ENCODE data around the gene ITSN1.

The ITSN1 gene

GRCh38 chr21:33733601-33734000, 91.3 kb downstream of the ITSN1 start:
- DNase-seq, result peak; percentile 43 to 55 (median 49)

DNA sequence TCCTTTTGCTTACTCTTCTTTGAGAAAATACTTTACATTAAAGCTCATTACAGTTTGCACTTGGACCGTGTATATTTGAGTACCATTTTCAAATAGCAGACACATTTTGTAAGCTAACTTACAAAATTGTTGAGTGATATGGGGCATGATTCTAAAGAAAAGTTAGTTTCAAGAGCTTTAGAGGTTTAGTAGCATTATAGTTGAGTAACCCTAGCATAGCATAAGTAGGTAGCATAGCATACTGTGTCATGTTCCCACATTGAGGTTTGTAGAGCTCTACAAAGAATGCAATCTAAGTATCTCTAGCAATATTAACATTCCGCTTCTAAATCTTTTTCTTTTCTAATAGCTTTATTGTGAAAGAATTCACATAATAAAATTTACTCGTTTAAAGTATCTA, 92.0 kb downstream of the ITSN1 start:
- DNase-seq, result peak in 1 of 3 donors; percentile 5

DNA sequence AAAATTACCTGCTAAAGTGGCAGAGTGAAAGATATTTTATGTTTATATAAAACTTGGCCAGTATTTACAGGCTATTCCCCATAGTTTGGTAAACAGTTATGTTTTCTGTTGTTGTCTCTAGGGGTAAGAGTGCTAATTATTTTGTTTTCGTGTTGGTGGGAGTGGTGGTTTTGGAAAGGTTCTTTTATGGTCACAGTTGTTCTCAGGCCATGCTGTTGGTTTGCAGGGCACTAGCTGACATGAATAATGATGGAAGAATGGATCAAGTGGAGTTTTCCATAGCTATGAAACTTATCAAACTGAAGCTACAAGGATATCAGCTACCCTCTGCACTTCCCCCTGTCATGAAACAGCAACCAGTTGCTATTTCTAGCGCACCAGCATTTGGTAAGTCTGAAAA, 92.5 kb downstream of the ITSN1 start:
- DNase-seq, result no peak

GRCh38 chr21:33736569-33736968, 94.3 kb downstream of the ITSN1 start:
- peak in 1 of 3 donors; percentile 10 for DNase-seq

- DNase-seq, result no peak
Observed at GRCh38 chr21:33739701-33740100, 97.4 kb downstream of the ITSN1 start.

DNA sequence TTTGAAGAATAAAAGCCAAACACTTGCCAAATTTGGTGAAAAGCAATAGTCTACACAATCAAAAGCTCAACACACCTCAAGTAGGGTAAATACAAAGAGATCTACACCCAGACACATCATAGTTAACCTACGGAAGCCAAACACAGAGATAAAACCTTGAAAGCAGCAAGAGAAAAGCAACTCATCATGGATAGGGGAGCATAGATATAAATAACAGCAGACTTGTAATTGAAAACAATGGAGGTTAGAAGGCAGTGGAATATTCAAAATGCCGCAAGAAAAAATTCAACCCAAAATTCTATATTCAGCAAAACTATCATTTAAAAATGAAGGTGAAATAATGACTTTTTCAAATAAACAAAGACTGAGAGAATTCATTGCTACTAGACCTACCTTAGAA, 105.1 kb downstream of the ITSN1 start:
- DNase-seq, result no peak

- no peak for DNase-seq
Observed at GRCh38 chr21:33748903-33749302, 106.6 kb downstream of the ITSN1 start.

DNA sequence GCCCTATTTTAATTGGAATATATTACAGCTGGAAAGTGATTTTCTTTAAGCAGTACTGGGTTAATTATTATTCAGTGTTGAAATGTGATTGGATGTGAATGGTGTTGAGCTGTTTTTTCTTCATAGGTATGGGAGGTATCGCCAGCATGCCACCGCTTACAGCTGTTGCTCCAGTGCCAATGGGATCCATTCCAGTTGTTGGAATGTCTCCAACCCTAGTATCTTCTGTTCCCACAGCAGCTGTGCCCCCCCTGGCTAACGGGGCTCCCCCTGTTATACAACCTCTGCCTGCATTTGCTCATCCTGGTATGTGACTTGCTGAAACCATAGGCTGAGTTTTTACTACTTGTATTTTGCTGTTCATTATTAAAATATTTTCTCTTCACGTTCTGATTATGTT, 107.7 kb downstream of the ITSN1 start:
- DNase-seq, result no peak

DNA sequence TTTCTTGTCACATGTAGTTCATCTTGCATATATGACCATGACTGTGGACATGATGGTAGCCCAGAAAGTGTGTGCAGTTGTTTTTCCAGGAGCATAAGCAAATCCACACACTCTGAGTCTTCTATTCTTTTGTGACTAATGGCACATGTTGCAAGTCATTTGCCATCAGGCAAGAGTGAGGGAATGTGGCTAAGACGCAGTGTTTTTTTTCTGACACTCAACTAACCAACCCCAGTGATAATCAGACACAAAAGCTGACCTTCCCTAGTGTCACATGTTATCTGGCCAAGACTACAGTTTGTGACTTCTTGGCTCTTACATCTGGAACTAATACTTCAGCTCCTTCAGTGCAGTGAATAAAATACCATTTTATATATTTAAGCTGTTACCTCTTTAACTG, 108.8 kb downstream of the ITSN1 start:
- DNase-seq, result no peak

DNA sequence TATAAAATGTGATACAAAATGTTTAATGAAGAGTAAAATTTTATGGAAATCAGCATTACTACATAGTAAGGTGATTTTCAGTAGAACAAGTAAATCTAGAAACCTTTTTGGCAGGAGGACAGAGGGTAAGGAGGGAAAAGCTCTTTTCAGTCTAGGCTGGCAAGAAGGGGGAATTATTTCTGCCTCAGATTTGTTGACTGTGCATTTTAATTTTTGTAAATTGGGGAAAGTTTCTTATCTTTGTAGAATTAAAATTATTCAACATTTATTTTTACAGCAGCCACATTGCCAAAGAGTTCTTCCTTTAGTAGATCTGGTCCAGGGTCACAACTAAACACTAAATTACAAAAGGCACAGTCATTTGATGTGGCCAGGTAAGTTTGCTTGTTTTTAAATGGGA, 109.2 kb downstream of the ITSN1 start:
- DNase-seq, result no peak

DNA sequence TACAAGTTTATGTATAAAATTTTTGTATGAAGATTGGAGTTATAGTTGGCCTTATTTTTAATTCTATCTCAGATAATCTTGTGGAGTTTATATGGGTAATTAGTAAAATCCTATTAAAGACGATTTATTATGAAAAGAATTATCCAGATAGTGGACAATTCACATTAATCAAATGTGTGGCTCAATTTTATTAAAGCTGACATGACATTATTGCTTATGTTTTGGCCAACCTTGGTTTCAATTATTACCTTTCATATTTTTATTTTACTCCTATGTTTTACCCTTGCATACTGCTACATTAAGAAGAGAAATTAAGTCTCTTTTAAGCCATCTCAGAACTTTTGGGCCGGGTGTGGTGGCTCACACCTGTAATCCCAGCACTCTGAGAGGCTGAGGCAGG, 110.0 kb downstream of the ITSN1 start:
- DNase-seq, result no peak

DNA sequence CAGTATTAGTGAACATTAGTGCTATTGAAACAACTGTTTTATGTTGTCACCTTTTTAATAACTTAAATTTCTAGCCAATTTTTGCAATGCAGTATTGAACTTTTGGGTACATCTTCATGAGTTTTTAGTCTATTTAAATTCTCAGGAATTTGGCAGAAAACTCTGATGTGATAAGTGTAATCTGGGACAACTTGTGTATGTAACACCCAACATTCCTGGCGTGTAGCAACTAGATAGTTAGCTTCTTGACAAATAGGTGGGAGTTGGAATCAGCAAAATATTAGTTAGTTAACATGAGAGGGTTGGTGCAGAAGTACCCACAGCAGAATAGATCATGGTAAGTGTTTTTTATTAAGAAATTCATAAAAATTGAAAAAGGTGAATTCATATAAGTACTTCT, 111.6 kb downstream of the ITSN1 start:
- no peak for DNase-seq

DNA sequence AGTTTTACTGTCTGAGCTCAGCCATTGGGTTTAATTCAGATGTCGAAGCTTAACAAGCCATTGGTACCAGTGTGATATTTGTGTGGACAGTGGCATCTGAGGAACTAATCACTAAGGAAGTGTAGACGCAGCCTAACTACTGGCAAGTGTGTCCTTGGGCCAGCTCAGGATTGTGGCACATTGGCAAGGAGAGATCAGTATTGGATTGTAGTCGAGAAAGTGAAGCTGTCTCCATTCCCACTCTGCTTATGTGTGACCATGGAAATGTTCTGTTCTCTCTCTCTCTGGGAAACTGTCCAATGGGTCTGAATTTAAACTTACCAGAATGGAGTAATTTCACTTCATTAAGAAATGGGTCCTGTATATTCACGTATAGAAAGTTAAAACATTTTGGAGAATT, 112.2 kb downstream of the ITSN1 start:
- no peak for DNase-seq

DNA sequence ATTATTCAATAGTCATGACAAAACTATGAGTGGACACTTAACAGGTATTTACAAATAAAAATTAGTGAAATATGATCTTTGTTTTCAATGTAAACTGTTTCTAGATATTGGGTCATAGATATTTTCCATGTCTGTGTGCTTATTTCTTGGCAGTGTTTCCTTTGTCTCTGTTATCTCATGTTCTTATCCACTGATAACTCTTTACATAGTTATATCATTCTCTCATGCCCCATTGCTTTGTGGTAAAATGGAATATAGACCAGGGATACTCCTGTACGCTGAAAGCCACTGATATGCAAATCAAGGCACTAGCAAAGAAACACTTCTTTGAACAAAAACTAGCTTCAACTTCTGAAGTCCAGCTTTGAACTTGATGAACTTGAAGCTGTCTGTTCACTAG, 113.1 kb downstream of the ITSN1 start:
- no peak for DNase-seq

DNA sequence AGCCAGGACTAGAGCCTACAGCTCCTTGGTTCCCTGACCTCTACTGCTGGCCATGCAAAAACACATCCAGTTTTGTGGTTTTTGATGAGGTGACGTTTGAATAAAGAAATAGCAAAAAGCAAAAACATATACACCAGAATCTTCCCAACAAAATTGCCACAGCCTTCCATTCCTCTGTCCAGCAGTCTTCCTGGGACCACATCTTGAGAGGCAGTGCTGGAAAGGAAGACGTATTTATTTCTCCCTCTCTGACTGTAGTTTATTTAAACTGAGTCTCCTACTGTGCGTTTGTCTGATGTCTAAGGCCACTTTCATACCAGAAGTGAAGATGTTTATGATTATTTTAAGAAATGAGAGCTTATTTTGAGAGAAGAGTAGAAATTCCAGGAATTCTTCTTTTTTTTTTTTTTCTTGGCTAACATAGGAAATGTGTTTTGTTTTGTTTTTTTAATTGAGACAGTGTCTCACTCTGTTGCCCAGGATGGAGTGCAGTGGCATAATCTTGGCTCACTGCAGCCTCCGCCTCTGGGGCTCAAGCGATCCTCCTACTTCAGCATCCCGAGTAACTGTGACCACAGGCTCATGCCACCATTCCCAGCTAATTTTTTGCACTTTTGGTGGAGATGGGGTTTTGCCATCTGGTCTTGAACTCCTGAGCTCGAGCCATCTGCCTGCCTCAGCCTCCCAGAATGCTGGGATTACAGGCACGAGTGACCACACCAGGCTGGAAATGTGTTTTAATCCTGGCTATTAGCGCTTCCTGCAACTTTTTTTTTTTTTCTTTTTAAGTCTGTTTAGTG, 118.5 kb downstream of the ITSN1 start:
- no peak for DNase-seq

DNA sequence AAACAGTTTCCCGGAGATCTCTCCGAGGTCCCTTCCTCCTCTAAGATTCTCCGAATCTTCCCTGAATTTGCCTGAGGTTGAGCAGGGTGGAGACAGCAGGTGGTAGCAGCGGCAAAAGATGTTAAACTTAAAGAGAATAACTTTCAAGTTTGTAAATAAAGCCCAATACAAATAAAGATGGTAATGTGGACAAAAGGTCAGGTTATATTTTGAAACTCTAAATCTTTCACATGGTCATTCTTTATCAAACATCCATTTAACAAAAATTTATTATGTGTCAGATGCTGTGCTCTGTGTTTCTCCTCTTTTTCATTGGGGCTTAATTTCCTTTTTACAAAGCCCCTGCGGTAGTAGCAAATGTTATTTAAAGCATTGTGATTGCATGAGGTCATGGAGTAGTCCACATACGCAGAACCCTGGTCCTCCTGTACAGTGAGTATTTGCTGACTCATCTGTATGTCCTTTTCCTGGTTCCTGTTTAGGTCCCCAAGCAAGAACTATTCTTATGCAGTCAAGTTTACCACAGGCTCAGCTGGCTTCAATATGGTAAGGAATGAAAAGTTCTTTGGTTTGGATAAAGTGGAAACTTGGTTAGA, 119.2 kb downstream of the ITSN1 start:
- DNase-seq, result peak; percentile 65 to 83 (median 78)

DNA sequence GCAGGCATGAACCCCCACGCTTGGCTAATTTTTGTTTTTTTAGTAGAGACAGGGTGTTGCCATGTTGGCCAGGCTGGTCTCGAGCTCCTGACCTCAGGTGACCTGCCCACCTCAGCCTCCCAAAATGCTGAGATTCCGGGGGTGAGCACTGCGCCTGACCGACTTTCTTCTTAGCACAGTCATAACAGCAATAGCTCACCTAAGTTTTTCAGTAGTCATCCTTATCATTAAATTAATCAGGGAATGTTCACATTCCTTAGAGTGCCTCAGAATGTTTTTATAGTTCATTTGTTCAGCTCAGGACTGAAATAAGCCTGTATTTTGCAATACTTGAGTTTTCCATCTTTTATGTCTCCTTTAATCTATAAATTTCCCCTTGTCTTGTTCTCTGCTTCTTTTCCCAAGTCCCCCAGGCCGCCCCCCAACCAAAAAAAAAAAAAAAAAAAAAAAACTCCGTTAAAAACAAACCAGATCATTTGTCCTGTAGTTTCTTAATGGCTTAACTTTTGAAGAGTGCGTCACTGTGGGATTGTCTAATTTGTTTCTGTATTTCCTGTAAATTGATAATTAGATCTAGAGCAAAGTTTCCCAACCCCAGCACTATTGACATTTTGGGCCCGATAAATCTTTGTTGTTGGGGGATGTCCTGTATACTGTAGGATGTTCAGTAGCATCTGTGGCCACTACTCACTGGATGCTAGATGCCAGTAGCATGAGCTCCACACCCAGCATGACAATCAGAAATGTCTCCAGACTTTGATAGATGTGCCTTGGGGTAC, 120.7 kb downstream of the ITSN1 start:
- no peak for DNase-seq

DNA sequence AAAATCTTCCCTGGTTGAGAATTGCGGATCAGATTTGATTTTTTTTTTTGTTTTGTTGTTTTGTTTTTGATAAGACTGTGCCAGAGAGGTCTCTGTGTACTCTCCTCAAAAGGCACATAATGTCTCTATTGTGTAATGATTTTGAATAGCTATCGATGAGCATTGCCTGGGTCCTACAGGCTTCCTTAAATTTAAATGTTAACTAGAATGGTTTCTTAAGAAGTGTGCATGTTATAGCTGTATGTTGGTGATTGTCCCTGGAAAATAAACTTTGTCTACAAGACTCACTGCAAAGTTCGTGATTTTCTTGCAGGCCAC, 121.2 kb downstream of the ITSN1 start:
- DNase-seq, result no peak

DNA sequence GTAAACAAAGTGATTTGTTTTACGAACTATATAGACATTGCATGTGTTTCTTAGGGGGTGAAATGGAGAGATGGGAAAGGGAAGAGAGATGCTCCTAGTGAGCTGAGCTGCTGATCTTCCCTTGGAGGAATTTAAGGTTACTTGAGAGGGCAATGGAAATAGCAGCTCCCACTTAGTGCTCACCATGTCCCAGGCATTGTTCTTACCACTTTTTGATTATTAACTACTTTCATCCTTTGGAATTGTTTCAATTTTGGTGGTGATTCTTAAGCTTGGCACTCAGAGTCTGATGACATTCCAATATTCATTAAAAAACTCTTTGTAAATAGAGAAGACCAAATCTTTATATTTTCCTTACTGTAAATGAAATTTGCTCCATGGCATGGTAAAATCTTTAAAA, 124.9 kb downstream of the ITSN1 start:
- no peak for DNase-seq

DNA sequence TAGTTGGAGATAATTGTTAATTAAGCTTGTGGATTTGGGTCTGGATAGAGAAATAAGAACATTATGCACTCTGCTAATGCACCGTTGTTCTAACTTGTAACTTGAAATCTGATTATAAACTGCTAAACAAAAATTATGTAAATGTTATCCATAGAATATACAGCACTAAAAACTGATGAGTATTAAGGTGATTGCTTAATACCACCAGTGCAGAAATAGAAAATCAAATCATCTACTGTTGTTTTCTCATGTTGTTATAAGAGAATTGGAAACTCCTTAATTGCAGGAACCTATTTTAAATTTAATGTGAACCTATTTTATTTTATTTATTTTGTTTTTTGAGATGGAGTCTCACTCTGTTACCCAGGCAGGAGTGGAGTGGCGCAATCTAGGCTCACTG, 125.7 kb downstream of the ITSN1 start:
- no peak for DNase-seq

DNA sequence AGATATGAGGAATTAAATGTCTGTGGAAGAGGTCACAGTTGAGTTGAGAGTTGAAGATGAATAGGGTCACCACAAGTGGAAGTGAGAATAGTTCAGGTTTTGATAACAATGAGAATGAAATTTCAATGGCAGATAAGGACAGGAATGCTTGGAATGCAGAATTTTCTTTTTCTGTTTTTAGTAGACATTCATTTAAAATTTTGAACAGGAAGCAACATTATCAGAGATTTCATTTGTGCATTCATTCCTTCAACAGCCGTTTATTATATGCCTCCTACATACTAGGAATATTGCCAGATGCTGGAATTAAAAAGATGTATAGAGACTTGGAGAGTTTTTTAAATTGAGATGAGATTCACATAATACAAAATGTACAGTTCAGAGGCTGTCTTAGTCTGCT, 126.8 kb downstream of the ITSN1 start:
- no peak for DNase-seq

DNA sequence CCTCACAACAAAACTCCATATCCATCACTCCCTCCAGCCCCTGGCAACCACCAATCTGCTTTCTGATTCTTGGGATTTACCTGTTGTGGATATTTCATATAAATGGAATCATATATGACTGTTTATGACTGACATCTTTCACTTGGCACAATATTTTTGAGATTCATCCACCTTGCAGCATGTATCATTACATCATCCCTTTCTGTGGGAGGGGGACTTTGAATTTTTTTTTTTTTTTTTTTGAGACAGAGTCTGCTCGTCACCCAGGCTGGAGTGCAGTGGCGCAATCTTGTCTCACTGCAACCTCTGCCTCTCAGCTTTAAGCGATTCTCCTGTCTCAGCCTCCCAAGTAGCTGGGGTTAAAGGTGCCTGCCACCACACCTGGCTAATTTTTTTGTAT, 128.2 kb downstream of the ITSN1 start:
- no peak for DNase-seq

GRCh38 chr21:33771976-33772375, 129.7 kb downstream of the ITSN1 start:
- DNase-seq, result no peak

- peak; percentile 33 to 44 (median 40) for DNase-seq
Observed at GRCh38 chr21:33774551-33774950, 132.2 kb downstream of the ITSN1 start.
